GM18507 (cell line): ENCODE results near the gene MCOLN3.
"Not testable (repeated sequence)": the region's sequence is repeated elsewhere in the genome, so short reads cannot be mapped to it uniquely, and the experiment has no call there.

Experiments used
- DNase-seq: peaks from one replicate; pipeline ENCODE4 v3.0.0; 2011; ENCODE audit warnings: low read depth; ENCODE audit not compliant: insufficient read length; ENCODE audit errors: extremely low spot score
- FAIRE-seq: peaks from 2 replicates; lab custom pipeline; 2011; peaks lifted over from hg19 to GRCh38; lab: Jason Lieb, UNC

MCOLN3 gene

GRCh38 chr1:84996846-84997666 lies 51.2 kb downstream of the MCOLN3 start, which contains the start of gene MCOLN2:
MCOLN2 (minus strand) TSS chr1:84997113; CDS start chr1:84996872, 241 bp downstream.
- no peak for DNase-seq

GRCh38 chr1:84995484-84996334 lies 52.6 kb downstream of the MCOLN3 start:
- FAIRE-seq: peak; percentile 98

More at GRCh38 chr1:84996846-84997666, 51.2 kb downstream of the MCOLN3 start, which contains the start of gene MCOLN2:
- FAIRE-seq: peak; percentile 9

GRCh38 chr1:84991097-84991920 lies 57.0 kb downstream of the MCOLN3 start:
- FAIRE-seq: peak; percentile 92
- no peak for DNase-seq

More at GRCh38 chr1:84995484-84996334, 52.6 kb downstream of the MCOLN3 start:
- no peak for DNase-seq

GRCh38 chr1:84988588-84988987 lies 59.7 kb downstream of the MCOLN3 start:
- DNase-seq: no peak
- FAIRE-seq: peak; percentile 94

- not testable (repeated sequence) for DNase-seq, FAIRE-seq
Observed at GRCh38 chr1:84986561-84986960, 61.7 kb downstream of the MCOLN3 start.

GRCh38 chr1:84985365-84985764 lies 62.9 kb downstream of the MCOLN3 start:
- FAIRE-seq (peak; percentile 64), DNase-seq (no peak)

- no peak for FAIRE-seq
Observed at GRCh38 chr1:84982395-84982794, 65.9 kb downstream of the MCOLN3 start.

GRCh38 chr1:84975035-84975434 lies 73.3 kb downstream of the MCOLN3 start:
- DNase-seq (no peak), FAIRE-seq (peak; percentile 79)

More at GRCh38 chr1:84982395-84982794, 65.9 kb downstream of the MCOLN3 start:
- DNase-seq: no peak

- no peak for DNase-seq
- peak; percentile 82 for FAIRE-seq
Observed at GRCh38 chr1:84973498-84974334, 74.6 kb downstream of the MCOLN3 start.

- DNase-seq: no peak
- FAIRE-seq: no peak
Observed at GRCh38 chr1:84972377-84972987, 75.8 kb downstream of the MCOLN3 start.

- DNase-seq (no peak), FAIRE-seq (peak; percentile 84)
Observed at GRCh38 chr1:84971957-84972356, 76.3 kb downstream of the MCOLN3 start.

GRCh38 chr1:84969489-84970250 lies 78.6 kb downstream of the MCOLN3 start:
- DNase-seq: no peak
- peak; percentile 95 for FAIRE-seq

GRCh38 chr1:84968865-84969264 lies 79.4 kb downstream of the MCOLN3 start:
- no peak for FAIRE-seq
- no peak for DNase-seq

- peak; percentile 56 for FAIRE-seq
- no peak for DNase-seq
Observed at GRCh38 chr1:84968101-84968500, 80.2 kb downstream of the MCOLN3 start.
